Natural killer cell (primary cell): ENCODE measurements around the gene TANGO6. TPM values are rescaled to one million over a fixed set of nuclear protein-coding genes. Genes with fewer than 3 reads are reported as not detected.

Experiments used
- ATAC-seq, 3 donors: fragments of 150-1000 bp in 2 of 3; fragments of 200-7000 bp in 1 of 3; cut with Tn5 transposase; 1 replicate in 1 of 3; 2 replicates in 2 of 3; pipeline ENCODE4 v1.10.0; 2021; ENCODE audit warnings: mild to moderate bottlenecking in 2 of 3, moderate library complexity in 2 of 3
- DNase-seq, 2 donors: peaks; one replicate each; pipeline versions ENCODE4 v3.0.0 to v3.0.0-alpha.2; 2013 to 2021; ENCODE audit warnings: mixed read lengths in 1 of 2
- H3K27ac ChIP-seq: one replicate; pipeline ENCODE4 v1.5.1; 2013; ENCODE audit warnings: mild to moderate bottlenecking, low read length
- H3K27me3 ChIP-seq: one replicate; pipeline ENCODE4 v1.6.1; 2013; ENCODE audit warnings: low read length; ENCODE audit not compliant: control insufficient read depth, insufficient read depth
- H3K36me3 ChIP-seq: one replicate; pipeline ENCODE4 v1.6.1; 2013; ENCODE audit warnings: low read length; ENCODE audit not compliant: control insufficient read depth, insufficient read depth
- H3K4me1 ChIP-seq: one replicate; pipeline ENCODE4 v1.6.1; 2013; ENCODE audit warnings: low read length; ENCODE audit not compliant: control insufficient read depth, insufficient read depth
- H3K4me3 ChIP-seq: one replicate; pipeline ENCODE4 v1.5.1; 2013; ENCODE audit warnings: low read length
- H3K9me3 ChIP-seq: one replicate; pipeline ENCODE4 v1.6.1; 2013; ENCODE audit warnings: low read length; ENCODE audit not compliant: control insufficient read depth, insufficient read depth
- H3K27ac Mint-ChIP-seq, 2 donors: one replicate each; pipeline ENCODE4 v1.8.0; 2022; ENCODE audit warnings: mild to moderate bottlenecking in 2 of 2, mixed read lengths in 2 of 2, moderate library complexity in 1 of 2
- H3K27me3 Mint-ChIP-seq, 2 donors: one replicate each; pipeline ENCODE4 v1.8.0; 2022; ENCODE audit warnings: low read depth in 2 of 2, mixed read lengths in 2 of 2
- H3K36me3 Mint-ChIP-seq: one replicate; pipeline ENCODE4 v1.8.0; 2022; ENCODE audit warnings: mixed read lengths
- H3K4me1 Mint-ChIP-seq, 2 donors: one replicate each; pipeline ENCODE4 v1.8.0; 2022; ENCODE audit warnings: mixed read lengths in 2 of 2
- H3K4me3 Mint-ChIP-seq: one replicate; pipeline ENCODE4 v1.8.0; 2022; ENCODE audit warnings: mild to moderate bottlenecking, moderate library complexity, mixed read lengths
- H3K9me3 Mint-ChIP-seq, 2 donors: one replicate each; pipeline ENCODE4 v1.8.0; 2022; ENCODE audit warnings: mixed read lengths in 2 of 2
- WGBS: methylation state at CpG from one replicate; pipeline ENCODE4 v1.1.7; 2013; ENCODE audit warnings: missing lambda C conversion rate; ENCODE audit not compliant: insufficient coverage; 5-methylcytosine and 5-hydroxymethylcytosine counted together
- intact Hi-C: fragments of 100-400 bp; cut with micrococcal nuclease; formaldehyde crosslinking; loops from one replicate; pipeline ENCODE4 v1.14.2; 2022
- total RNA-seq, 4 donors: library from RNA; stranded (reverse); fragments of 120-200 nt in 1 of 4; gene quantifications; one replicate each; pipeline versions ENCODE4 v1.2.3 to v1.2.4, GENCODE V29; 2013 to 2022
- TF ChIP-seq, protein P1 (sequence below): fragments of 200-600 bp; IDR thresholded peaks from one replicate; pipeline ENCODE4 v1.8.0; 2022; ENCODE audit warnings: antibody characterized with exemption

The TANGO6 gene
- total RNA-seq, 3 donors from 2014 or later (not counting 1 experiment from before 2014, with no cell fraction given): 21.2 to 27.3 (median 23.9) TPM

- 95% methylated on average over 1 of the region's 1 CpG for WGBS
- H3K27me3 Mint-ChIP-seq: no peaks in the 10 kb centered on the region
- no peak for ATAC-seq
- intact Hi-C loops: no loop called here
- TF ChIP-seq, protein P1, sequence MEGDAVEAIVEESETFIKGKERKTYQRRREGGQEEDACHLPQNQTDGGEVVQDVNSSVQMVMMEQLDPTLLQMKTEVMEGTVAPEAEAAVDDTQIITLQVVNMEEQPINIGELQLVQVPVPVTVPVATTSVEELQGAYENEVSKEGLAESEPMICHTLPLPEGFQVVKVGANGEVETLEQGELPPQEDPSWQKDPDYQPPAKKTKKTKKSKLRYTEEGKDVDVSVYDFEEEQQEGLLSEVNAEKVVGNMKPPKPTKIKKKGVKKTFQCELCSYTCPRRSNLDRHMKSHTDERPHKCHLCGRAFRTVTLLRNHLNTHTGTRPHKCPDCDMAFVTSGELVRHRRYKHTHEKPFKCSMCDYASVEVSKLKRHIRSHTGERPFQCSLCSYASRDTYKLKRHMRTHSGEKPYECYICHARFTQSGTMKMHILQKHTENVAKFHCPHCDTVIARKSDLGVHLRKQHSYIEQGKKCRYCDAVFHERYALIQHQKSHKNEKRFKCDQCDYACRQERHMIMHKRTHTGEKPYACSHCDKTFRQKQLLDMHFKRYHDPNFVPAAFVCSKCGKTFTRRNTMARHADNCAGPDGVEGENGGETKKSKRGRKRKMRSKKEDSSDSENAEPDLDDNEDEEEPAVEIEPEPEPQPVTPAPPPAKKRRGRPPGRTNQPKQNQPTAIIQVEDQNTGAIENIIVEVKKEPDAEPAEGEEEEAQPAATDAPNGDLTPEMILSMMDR: no peak
- H3K27me3 ChIP-seq: no peaks in the 10 kb centered on the region
- no peak overlapping the region for H3K27ac Mint-ChIP-seq
- no peaks in the 10 kb centered on the region for H3K36me3 ChIP-seq
- no peak for DNase-seq
- H3K9me3 Mint-ChIP-seq: peaks cover 0 to 3% of the 10 kb centered on the region in 2 donors
- no peak overlapping the region for H3K4me3 ChIP-seq
- H3K4me1 ChIP-seq: no peaks in the 10 kb centered on the region
- no peaks in the 10 kb centered on the region for H3K9me3 ChIP-seq
- no peaks in the 10 kb centered on the region for H3K4me1 Mint-ChIP-seq
- H3K27ac ChIP-seq: no peak overlapping the region
- no peaks in the 10 kb centered on the region for H3K36me3 Mint-ChIP-seq
- H3K4me3 Mint-ChIP-seq: no peak overlapping the region
These were observed 155.8 kb downstream of the TANGO6 start for GRCh38 chr16:68999114-68999513.

DNA sequence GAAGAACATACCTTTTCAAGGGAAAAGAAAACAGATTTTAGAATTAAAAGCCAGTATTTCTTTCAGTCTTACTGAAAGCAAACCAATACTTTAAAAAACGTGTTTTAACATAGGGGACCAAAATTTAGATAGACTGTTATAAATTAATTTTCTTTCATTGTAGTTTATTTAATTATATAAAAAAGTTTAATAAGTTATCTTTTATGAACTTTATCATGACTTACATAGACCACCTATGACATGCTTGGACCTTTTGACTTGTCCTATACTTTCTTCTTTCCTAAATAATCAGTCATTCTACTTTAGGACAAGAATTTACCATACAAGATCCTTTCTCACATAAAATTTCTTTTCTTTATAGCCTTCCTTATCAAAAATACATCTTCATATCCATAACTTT, 160.2 kb downstream of the TANGO6 start:
- TF ChIP-seq, protein P1: no peak
- H3K27ac ChIP-seq: no peak overlapping the region
- Mint-ChIP-seq H3K4me3 (no peak overlapping the region), H3K27me3 (no peaks in the 10 kb centered on the region), H3K36me3 (no peaks in the 10 kb centered on the region), H3K27ac (no peak overlapping the region), H3K9me3 (peaks cover 0 to 3% of the 10 kb centered on the region in 2 donors), H3K4me1 (no peaks in the 10 kb centered on the region)
- no peaks in the 10 kb centered on the region for H3K4me1 ChIP-seq
- H3K4me3 ChIP-seq: no peak overlapping the region
- WGBS: no CpG with 5 or more reads among the region's 1 CpG
- no peaks in the 10 kb centered on the region for H3K27me3 ChIP-seq
- ATAC-seq (no peak), DNase-seq (no peak)
- no peaks in the 10 kb centered on the region for H3K36me3 ChIP-seq
- intact Hi-C loops: no loop called here
- H3K9me3 ChIP-seq: no peaks in the 10 kb centered on the region

DNA sequence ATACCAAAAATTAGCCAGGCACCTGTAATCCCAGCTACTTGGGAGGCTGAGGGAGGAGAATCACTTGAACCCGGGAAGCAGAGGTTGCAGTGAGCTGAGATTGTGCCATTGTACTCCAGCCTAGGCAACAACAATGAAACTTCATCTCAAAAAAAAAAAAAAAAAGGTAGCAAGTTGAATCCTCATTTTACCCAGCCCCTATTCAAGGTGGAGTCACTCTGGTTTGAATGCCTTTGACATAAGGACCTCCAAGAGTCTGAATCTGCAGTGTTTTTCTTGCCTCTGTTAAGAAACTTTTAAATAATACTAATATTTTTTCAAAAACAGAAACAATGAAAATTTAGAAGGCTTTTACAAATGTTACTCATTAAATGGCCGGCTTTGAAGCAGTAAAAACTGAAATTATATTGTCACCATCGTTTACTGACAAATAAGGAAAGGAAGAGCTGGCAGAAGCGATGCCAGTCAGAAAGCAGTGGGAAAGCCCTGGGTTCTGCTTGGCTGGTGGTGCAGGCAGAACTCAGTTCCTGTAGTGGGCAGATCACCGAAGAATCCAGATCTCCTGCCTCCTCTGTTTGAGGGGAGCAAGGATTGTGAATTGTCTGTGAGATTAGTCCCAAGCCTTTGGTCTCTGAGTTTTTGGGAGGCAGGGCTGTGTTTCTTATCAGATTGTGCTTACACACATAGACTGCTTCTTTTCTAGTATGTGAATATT, 162.5 kb downstream of the TANGO6 start:
- Mint-ChIP-seq H3K4me1 (no peaks in the 10 kb centered on the region), H3K9me3 (peaks cover 0 to 3% of the 10 kb centered on the region in 2 donors), H3K27me3 (no peaks in the 10 kb centered on the region), H3K27ac (no peak overlapping the region), H3K36me3 (no peaks in the 10 kb centered on the region), H3K4me3 (no peak overlapping the region)
- no peaks in the 10 kb centered on the region for H3K27me3 ChIP-seq
- H3K36me3 ChIP-seq: no peaks in the 10 kb centered on the region
- H3K4me1 ChIP-seq: no peaks in the 10 kb centered on the region
- no peak overlapping the region for H3K4me3 ChIP-seq
- TF ChIP-seq, protein P1: no peak
- ATAC-seq (no peak), DNase-seq (no peak)
- no peak overlapping the region for H3K27ac ChIP-seq
- WGBS: 69% methylated on average over 4 of the region's 5 CpGs
- no peaks in the 10 kb centered on the region for H3K9me3 ChIP-seq
- intact Hi-C loops: no loop called here

DNA sequence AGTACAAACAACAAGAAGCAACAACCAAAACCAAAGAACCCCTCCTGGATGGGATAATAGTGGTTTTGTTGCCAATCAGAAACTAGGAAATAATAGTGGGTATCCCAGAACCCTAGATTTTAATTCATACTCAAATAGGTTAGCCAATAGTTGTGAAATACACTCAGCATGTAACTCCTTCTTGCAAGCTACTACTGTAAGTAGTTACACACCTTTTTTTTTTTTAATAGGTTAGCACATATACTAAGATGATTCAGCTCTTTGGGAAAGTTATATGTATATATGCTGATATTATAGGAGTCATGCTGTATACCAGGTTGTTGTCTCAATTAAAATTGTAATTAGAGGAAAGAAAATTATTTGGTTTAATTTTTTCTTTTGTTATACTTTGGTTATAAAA, 169.6 kb downstream of the TANGO6 start:
- Histone ChIP-seq H3K4me1 (no peaks in the 10 kb centered on the region), H3K9me3 (no peaks in the 10 kb centered on the region), H3K36me3 (no peaks in the 10 kb centered on the region), H3K4me3 (no peak overlapping the region), H3K27ac (no peak overlapping the region), H3K27me3 (no peaks in the 10 kb centered on the region)
- TF ChIP-seq, protein P1: no peak
- intact Hi-C loops: no loop called here
- H3K27me3 Mint-ChIP-seq: no peaks in the 10 kb centered on the region
- no peak for ATAC-seq
- H3K4me3 Mint-ChIP-seq: no peak overlapping the region
- no peak overlapping the region for H3K27ac Mint-ChIP-seq
- DNase-seq: no peak
- H3K36me3 Mint-ChIP-seq: no peaks in the 10 kb centered on the region
- no peaks in the 10 kb centered on the region for H3K9me3 Mint-ChIP-seq
- H3K4me1 Mint-ChIP-seq: no peaks in the 10 kb centered on the region
